HL-60/S4 treated with phorbol 12-myristate 13-acetate at 8.2 ng/mL for 4 days and 3 days (cell line): ENCODE data around the gene ARNT2.
"Not testable (repeated sequence)": the region's sequence is repeated elsewhere in the genome, so short reads cannot be mapped to it uniquely, and the experiment has no call there.

Experiments
- in situ Hi-C: fragments of 300-500 bp; cut with MboI; formaldehyde crosslinking; loops from 2 replicates; pipeline ENCODE4 v1.15.0; 2022; ENCODE audit warnings: low sequenced_read_pairs

The ARNT2 gene

DNA sequence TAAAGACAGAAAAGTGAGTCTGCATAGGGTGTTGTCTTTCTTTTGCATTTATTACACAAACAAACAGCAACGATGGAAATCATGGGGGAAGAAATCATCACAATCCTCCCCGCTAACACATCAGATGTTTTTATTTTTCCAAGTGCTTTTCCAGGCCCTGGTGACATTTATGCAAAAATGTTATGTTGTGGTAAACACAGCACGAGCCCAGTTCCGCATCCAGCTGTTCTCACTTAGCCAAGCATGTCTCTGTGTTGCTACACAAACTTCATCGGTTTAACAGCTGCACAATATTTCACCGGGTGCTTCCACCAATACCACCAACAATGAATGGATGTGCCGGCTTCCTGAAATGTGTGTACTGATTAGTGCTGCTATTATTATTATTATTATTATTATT is 237.2 kb downstream of the ARNT2 start:
- in situ Hi-C loops: no loop called here

DNA sequence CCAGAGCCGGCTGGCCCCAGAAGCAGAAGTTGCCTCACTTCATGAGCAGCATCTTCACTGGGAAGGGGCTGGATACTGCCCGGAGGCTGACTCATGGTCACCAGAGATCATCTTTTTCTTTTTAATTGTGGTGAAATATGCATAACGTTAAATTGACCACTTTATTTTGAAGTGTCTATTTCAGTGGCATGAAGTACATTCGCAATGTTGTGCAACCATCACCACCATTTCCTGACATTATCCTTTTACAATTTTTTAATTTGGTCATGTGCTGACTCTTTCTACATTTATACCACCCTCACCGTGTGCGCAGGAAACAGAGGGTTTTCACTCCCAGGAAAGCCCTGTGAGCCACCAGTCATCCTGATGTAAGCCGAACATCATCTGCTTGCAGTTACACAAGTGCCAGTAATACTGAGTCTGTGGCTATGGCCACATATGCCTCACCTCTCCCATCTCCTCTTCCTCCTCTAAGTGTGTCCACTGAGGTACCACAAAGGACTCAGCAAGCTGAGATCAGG is 239.3 kb downstream of the ARNT2 start:
- in situ Hi-C loops: no loop called here

DNA sequence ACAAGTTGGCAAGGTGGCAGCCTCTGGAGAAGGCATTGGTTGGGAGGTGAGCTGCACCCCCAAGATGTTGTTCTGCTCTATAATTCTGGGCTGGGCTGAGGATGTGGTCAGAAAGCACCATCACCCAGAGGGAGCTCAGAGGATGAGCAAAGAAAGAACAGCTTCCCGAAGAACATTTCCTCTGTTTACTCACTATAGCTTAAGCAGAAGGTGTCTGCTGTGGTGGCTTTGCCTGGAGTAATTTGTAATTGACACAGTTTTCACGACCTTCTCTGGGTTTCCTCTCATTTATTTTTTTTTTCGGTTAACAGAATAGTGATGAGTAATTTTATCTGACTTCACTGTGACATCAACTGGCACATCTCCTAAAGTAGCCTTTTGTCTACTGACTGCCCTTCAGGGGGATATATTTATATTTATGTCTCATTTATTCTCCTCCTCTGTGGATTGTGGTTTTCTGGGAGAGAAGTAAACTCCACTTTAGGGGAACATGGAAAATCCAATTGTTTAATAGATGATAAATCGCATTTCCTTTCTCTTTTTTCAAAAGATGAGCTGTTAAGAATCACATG is 241.4 kb downstream of the ARNT2 start:
- in situ Hi-C loops: no loop called here

DNA sequence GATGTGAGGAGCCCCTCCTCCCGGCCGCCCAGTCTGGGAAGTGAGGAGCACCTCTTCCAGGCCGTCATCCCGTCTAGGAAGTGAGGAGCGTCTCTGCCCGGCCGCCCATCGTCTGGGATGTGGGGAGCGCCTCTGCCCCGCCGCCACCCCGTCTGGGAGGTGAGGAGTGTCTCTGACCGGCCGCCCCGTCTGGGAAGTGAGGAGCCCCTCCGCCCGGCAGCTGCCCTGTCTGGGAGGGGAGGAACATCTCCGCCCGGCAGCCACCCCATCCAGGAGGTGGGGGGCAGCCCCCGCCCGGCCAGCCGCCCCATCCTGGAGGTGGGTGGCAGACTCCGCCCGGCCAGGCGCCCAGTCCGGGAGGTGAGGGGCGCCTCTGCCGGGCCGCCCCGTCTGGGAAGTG is 243.2 kb downstream of the ARNT2 start:
- in situ Hi-C loops: not testable (repeated sequence)
